ENCODE measurements around the gene OTC.

OTC gene

GRCh38 chrX:38465686-38466085, 113.3 kb downstream of the OTC start:
- Histone ChIP-seq H3K36me3 (no peaks in the 10 kb centered on the region), H3K4me1 (no peaks in the 10 kb centered on the region), H4K20me1 (no peaks in the 10 kb centered on the region), H3K9ac (no peak overlapping the region), H3K27me3 (no peaks in the 10 kb centered on the region), H3K27ac (no peak overlapping the region), H3K4me3 (no peak overlapping the region), H3K9me3 (replicated peaks in 1 of 11) (peaks cover 10 to 29% (median 14%) of the 10 kb centered on the region in 11 experiments), H3K4me2 (no peak overlapping the region)
- TF ChIP-seq Cebpa-rat (IDR thresholded peaks at IDR 0.05) = no peak

DNA sequence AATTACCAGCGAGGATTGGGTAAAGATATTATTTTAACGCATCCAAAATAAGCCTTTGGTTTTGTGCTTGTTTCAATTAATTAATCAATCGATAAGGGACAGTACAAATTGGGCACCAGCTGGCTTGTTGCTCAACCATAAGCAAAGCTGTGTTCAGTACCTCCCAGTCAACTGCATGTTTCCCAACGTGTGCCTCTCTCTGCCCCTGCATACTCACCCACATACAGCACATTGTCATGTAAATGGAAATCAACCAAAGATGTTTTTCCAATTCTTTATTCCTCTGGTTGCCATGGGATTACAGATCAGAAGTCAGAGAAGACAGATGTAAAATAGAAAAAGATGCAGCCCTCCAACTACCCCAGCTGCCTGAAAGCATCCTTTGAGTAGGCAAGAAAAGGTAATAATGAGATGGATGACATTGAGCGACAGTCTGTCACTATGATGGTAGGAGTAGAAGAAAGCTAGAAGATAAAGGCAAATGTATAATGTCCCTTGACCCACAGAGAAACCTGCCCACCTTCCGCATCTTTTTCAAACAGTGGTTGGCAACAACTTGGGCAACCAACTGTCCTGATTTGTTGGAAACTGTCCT, 116.3 kb downstream of the OTC start:
- Histone ChIP-seq H3K9ac (no peak overlapping the region), H3K4me1 (no peaks in the 10 kb centered on the region), H3K4me3 (no peak overlapping the region), H3K36me3 (no peaks in the 10 kb centered on the region), H4K20me1 (no peaks in the 10 kb centered on the region), H3K27me3 (no peaks in the 10 kb centered on the region), H3K9me3 (replicated peaks in 1 of 11) (peaks cover 0 to 11% (median 0%) of the 10 kb centered on the region in 11 experiments; a peak in 3 of 22 replicates), H3K27ac (no peak overlapping the region), H3K4me2 (no peak overlapping the region)
- TF ChIP-seq Cebpa-rat (IDR thresholded peaks at IDR 0.05) = no peak

All from BLaER1 treated with 17β-estradiol and CSF1 and Interleukin-3, amounts not matched to agents 10 nM and 100 nM (cell line).